HG03097 (cell line): ENCODE results near the gene CXCL12.

Experiments
- ATAC-seq: cut with Tn5 transposase; IDR thresholded peaks from one replicate; pipeline ENCODE4 v1.9.1; 2021; ENCODE audit not compliant: unreplicated experiment, low FRiP score

CXCL12 gene

DNA sequence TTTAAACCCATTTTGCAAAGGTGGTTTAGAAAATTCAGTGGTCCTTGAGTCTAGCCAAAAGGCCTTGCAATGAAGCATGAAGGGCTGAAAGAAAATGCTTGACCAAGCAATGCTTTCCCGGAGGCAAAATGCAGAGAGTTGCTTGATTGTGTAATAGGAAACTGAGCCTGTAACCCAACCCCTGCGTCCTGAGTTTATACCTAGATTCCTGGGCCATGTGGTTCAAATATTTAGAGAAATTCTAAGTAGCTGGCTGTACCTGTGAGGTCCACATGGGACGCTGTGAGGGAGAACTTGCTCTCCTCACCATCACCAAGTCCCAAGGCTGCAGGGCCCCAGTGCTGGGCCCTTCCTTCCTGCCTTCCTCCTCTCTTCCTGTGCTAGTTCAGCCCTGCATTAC is 45.7 kb downstream of the CXCL12 start:
- ATAC-seq = no peak

DNA sequence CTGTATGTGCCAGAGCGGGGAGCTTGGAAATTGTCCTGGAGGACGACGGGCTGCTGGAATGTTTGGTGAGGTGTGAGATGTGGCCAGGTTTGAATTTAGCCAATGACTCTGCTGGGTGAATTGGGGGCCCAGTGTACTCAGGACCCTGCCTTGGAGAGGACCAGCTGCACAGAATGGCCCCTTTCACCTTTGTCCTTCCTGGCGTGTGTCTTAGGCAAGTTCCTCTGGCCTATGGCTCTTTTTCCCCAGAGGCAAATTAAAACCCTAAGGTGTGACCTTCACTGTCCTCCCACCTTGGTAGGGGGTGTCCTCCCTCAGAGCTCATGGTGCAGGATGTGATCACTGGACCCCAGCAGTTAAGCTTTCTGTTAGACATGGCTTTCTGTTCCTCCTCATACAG is 47.8 kb downstream of the CXCL12 start:
- no peak for ATAC-seq

- ATAC-seq = no peak
Observed at GRCh38 chr10:44335330-44336021, 49.4 kb downstream of the CXCL12 start.

DNA sequence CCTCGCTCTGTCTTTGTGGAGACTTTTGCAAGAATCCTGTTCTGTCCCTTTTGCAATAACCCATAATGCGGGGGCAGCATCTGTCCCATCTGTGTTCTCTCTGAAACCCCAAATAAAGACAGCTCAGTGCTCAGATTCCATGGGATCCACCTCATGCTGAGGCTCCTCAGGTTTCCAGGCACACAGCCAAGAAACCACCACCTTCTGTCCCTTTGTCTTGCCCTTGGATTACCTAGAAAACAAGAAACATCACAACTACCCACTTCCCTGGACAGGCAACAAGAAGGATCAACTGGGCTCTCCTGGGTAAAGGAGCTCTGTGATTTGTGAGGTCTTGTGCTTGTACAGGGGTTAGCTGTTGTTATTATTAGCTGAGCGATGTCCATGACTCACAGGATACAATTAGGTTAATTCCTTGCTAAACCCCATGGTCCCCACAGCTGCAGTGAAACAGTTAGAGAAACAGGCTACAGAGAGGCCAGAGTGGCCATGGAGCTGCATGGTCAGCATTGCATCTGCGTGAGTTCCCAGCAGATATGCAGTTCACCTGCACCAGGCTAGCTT is 50.2 kb downstream of the CXCL12 start:
- no peak for ATAC-seq

GRCh38 chr10:44334091-44334490 is 50.8 kb downstream of the CXCL12 start:
- no peak for ATAC-seq

GRCh38 chr10:44333511-44333910 is 51.4 kb downstream of the CXCL12 start:
- ATAC-seq = no peak

DNA sequence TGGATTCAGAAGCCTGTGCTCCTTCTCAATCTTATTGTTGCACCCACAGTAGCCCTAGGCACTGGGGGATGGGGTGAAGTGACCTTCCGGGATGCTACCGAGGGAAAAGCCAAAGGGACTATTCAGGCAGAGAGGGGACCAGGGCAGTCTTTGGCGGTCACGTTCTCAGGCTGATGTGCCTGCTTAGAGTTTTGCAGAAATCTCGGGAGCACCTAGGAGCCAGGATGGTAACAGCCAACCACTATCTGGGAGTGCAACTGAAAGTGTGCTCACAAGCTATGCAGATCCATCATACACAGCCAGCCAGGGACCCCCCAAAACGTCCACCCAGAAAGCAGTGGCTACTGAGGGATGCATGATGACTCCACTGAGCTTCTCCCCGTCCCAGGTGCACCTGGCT is 52.4 kb downstream of the CXCL12 start:
- no peak for ATAC-seq

GRCh38 chr10:44330431-44330830 is 54.5 kb downstream of the CXCL12 start:
- no peak for ATAC-seq

DNA sequence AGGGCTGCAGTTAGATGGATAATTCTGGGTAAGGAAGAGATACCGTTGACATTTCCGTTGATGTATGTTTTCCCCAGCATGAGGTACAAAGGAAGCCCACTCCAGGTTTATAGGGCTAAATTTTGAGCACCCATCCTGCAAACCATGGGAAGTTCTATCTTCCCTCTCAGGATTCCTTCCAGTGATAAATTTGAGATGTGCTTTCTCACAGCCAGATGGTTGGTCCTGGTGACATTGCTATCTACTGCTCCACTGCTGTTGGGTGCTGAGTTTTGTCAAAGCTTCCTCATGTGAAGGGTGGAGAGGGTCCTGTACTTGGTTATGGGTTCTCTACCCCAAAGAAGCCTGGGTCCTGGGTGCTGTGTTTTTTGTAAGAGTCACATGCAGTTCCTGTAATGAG is 57.4 kb downstream of the CXCL12 start:
- no peak for ATAC-seq
